ENCODE measurements around the gene PHKA2. TPM values are rescaled to one million over a fixed set of nuclear protein-coding genes. Genes with fewer than 3 reads are reported as not detected.

PHKA2 gene
- total RNA-seq, 4 donors from 2014 or later = 8.7 to 17.6 (median 14.1) TPM

- 65 to 75% methylated on average over 15 of the region's 15 CpGs for WGBS, 2 donors
- DNase-seq (ENCODE audit: low spot score in 2 of 2) = no peak
- no peak for TF ChIP-seq POLR2A (IDR thresholded peaks at IDR 0.05)
- no peak for TF ChIP-seq CTCF (IDR thresholded peaks at IDR 0.05)
- intact Hi-C loops (cut with DNase I; ENCODE audit: low total_unique reads) = no loop called here
- no peak overlapping the region for H3K4me3 ChIP-seq (ENCODE audit: low read depth, poor library complexity, severe bottlenecking)
Observed at GRCh38 chrX:18900401-18900976, 83.4 kb downstream of the PHKA2 start.

GRCh38 chrX:18899796-18900380, 84.0 kb downstream of the PHKA2 start:
- no peak for TF ChIP-seq POLR2A (IDR thresholded peaks at IDR 0.05)
- TF ChIP-seq CTCF (IDR thresholded peaks at IDR 0.05) = no peak
- no peak for DNase-seq (ENCODE audit: low spot score in 2 of 2)
- intact Hi-C loops (cut with DNase I; ENCODE audit: low total_unique reads) = no loop called here
- WGBS, 2 donors = 63 to 65% methylated on average over 13 of the region's 13 CpGs
- no peak overlapping the region for H3K4me3 ChIP-seq (ENCODE audit: low read depth, poor library complexity, severe bottlenecking)

GRCh38 chrX:18898492-18898891, 85.4 kb downstream of the PHKA2 start:
- intact Hi-C loops (cut with DNase I; ENCODE audit: low total_unique reads) = no loop called here
- TF ChIP-seq POLR2A (IDR thresholded peaks at IDR 0.05) (no peak), CTCF (IDR thresholded peaks at IDR 0.05) (no peak)
- 26 to 68% methylated on average over 5 to 6 of the region's 6 CpGs for WGBS, 2 donors
- DNase-seq (ENCODE audit: low spot score in 2 of 2) = no peak
- H3K4me3 ChIP-seq (ENCODE audit: low read depth, poor library complexity, severe bottlenecking) = no peak overlapping the region

GRCh38 chrX:18898091-18898490, 85.8 kb downstream of the PHKA2 start:
- intact Hi-C loops (cut with DNase I; ENCODE audit: low total_unique reads) = no loop called here
- TF ChIP-seq CTCF (IDR thresholded peaks at IDR 0.05) (no peak), POLR2A (IDR thresholded peaks at IDR 0.05) (no peak)
- 81 to 94% methylated on average over 10 to 11 of the region's 11 CpGs for WGBS, 2 donors

GRCh38 chrX:18897611-18898010, 86.3 kb downstream of the PHKA2 start:
- WGBS, 2 donors = 88 to 91% methylated on average over 8 to 12 of the region's 15 CpGs
- no peak for TF ChIP-seq POLR2A (IDR thresholded peaks at IDR 0.05)
- DNase-seq (ENCODE audit: low spot score in 2 of 2) = no peak
- no peak overlapping the region for H3K4me3 ChIP-seq (ENCODE audit: low read depth, poor library complexity, severe bottlenecking)
- intact Hi-C loops (cut with DNase I; ENCODE audit: low total_unique reads) = no loop called here

More at GRCh38 chrX:18898091-18898490, 85.8 kb downstream of the PHKA2 start:
- no peak overlapping the region for H3K4me3 ChIP-seq (ENCODE audit: low read depth, poor library complexity, severe bottlenecking)
- DNase-seq (ENCODE audit: low spot score in 2 of 2) = no peak

- TF ChIP-seq CTCF (IDR thresholded peaks at IDR 0.05) (no peak), POLR2A (IDR thresholded peaks at IDR 0.05) (no peak)
- intact Hi-C loops (cut with DNase I; ENCODE audit: low total_unique reads) = no loop called here
- no peak for DNase-seq (ENCODE audit: low spot score in 2 of 2)
- WGBS, 2 donors = 87 to 91% methylated on average over 15 to 22 of the region's 27 CpGs
- no peak overlapping the region for H3K4me3 ChIP-seq (ENCODE audit: low read depth, poor library complexity, severe bottlenecking)
Observed at GRCh38 chrX:18896680-18897544, 87.0 kb downstream of the PHKA2 start.

Data from lower leg skin (tissue), 4 donors.